ENCODE measurements around the gene CPLX4.

DNA sequence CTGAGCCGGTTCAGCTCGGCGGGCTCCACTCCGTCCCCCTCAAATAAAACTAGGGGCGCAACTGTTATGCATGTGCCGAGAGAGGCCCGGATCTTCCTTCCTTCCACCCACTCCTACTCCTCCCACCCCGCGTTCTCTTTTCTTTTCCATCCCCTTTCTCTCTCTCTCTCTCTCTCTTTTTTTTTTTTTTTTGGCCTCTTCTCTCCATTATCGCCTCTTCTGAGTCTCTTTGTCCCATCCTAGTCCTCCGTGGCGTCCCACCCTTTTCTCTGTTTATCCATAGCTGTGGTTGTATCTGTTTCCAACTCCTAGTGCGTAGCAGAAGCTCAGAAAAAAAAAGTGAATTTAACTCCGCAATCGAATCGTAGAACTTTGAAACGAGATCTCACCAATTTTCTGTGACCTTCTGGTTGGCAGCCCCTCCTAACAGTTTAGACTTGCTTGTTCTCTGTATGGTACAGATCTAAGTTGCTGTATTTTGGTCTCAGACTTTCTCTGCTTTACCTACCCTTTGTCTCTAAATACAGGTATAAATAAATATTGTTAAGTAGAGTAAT, 48.8 kb downstream of the CPLX4 start:
- TF ChIP-seq, protein P1, sequence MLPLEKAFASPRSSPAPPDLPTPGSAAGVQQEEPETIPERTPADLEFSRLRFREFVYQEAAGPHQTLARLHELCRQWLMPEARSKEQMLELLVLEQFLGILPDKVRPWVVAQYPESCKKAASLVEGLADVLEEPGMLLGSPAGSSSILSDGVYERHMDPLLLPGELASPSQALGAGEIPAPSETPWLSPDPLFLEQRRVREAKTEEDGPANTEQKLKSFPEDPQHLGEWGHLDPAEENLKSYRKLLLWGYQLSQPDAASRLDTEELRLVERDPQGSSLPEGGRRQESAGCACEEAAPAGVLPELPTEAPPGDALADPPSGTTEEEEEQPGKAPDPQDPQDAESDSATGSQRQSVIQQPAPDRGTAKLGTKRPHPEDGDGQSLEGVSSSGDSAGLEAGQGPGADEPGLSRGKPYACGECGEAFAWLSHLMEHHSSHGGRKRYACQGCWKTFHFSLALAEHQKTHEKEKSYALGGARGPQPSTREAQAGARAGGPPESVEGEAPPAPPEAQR (CRISPR knock-in tag; IDR thresholded peaks at IDR 0.05): no peak
- TF ChIP-seq CBFB (CRISPR knock-in tag; IDR thresholded peaks at IDR 0.05; ENCODE audit: low read depth) (no peak), IRF2 (CRISPR knock-in tag; IDR thresholded peaks at IDR 0.05; ENCODE audit: borderline replicate concordance, low read depth) (no peak), NFYB (CRISPR knock-in tag; conservative IDR thresholded peaks at IDR 0.05; ENCODE audit: low read depth) (no peak), TEAD4 (CRISPR knock-in tag; IDR thresholded peaks at IDR 0.05) (no peak), ZNF671 (CRISPR knock-in tag; IDR thresholded peaks at IDR 0.05) (no peak), SP1 (CRISPR knock-in tag; conservative IDR thresholded peaks at IDR 0.05) (no peak), EMX1 (CRISPR knock-in tag; IDR thresholded peaks at IDR 0.05) (no peak)
- TF ChIP-seq, protein P2, sequence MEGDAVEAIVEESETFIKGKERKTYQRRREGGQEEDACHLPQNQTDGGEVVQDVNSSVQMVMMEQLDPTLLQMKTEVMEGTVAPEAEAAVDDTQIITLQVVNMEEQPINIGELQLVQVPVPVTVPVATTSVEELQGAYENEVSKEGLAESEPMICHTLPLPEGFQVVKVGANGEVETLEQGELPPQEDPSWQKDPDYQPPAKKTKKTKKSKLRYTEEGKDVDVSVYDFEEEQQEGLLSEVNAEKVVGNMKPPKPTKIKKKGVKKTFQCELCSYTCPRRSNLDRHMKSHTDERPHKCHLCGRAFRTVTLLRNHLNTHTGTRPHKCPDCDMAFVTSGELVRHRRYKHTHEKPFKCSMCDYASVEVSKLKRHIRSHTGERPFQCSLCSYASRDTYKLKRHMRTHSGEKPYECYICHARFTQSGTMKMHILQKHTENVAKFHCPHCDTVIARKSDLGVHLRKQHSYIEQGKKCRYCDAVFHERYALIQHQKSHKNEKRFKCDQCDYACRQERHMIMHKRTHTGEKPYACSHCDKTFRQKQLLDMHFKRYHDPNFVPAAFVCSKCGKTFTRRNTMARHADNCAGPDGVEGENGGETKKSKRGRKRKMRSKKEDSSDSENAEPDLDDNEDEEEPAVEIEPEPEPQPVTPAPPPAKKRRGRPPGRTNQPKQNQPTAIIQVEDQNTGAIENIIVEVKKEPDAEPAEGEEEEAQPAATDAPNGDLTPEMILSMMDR (IDR thresholded peaks at IDR 0.05): no peak
- TF ChIP-seq, protein P3, sequence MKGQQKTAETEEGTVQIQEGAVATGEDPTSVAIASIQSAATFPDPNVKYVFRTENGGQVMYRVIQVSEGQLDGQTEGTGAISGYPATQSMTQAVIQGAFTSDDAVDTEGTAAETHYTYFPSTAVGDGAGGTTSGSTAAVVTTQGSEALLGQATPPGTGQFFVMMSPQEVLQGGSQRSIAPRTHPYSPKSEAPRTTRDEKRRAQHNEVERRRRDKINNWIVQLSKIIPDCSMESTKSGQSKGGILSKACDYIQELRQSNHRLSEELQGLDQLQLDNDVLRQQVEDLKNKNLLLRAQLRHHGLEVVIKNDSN (CRISPR knock-in tag; IDR thresholded peaks at IDR 0.05): no peak
